HG03575 (cell line): Measurements from ENCODE around the gene LMTK2.

ENCODE experiments used
- ATAC-seq: cut with Tn5 transposase; IDR thresholded peaks from one replicate; pipeline ENCODE4 v1.9.1; 2021; ENCODE audit not compliant: unreplicated experiment, insufficient number of reproducible peaks, low FRiP score; ENCODE audit errors: extremely low read depth

LMTK2 gene

GRCh38 chr7:98106647-98107312 is at the start of gene LMTK2:
Gene LMTK2 (plus strand): TSS chr7:98106862. CDS start chr7:98107178, 316 bp downstream.
- peak; percentile 97 for ATAC-seq

GRCh38 chr7:98057157-98057556 is 49.5 kb upstream of the LMTK2 start:
- no peak for ATAC-seq

GRCh38 chr7:98058186-98058585 is 48.5 kb upstream of the LMTK2 start:
- ATAC-seq = no peak

GRCh38 chr7:98064233-98064632 is 42.4 kb upstream of the LMTK2 start:
- no peak for ATAC-seq

- no peak for ATAC-seq
Observed at GRCh38 chr7:98066208-98066607, 40.5 kb upstream of the LMTK2 start.

- ATAC-seq = no peak
Observed at GRCh38 chr7:98066934-98067507, 39.6 kb upstream of the LMTK2 start.

GRCh38 chr7:98073047-98073446 is 33.6 kb upstream of the LMTK2 start:
- no peak for ATAC-seq

- no peak for ATAC-seq
Observed at GRCh38 chr7:98075801-98076200, 30.9 kb upstream of the LMTK2 start.

- ATAC-seq = no peak
Observed at GRCh38 chr7:98077762-98078161, 28.9 kb upstream of the LMTK2 start.

GRCh38 chr7:98078197-98078870 is 28.3 kb upstream of the LMTK2 start:
- ATAC-seq = no peak

GRCh38 chr7:98079891-98080648 is 26.6 kb upstream of the LMTK2 start:
- no peak for ATAC-seq

GRCh38 chr7:98081319-98081718 is 25.3 kb upstream of the LMTK2 start:
- no peak for ATAC-seq

GRCh38 chr7:98084631-98085030 is 22.0 kb upstream of the LMTK2 start:
- ATAC-seq = no peak

- no peak for ATAC-seq
Observed at GRCh38 chr7:98085674-98086073, 21.0 kb upstream of the LMTK2 start.

GRCh38 chr7:98086281-98086718 is 20.4 kb upstream of the LMTK2 start:
- ATAC-seq = no peak

GRCh38 chr7:98088109-98088508 is 18.6 kb upstream of the LMTK2 start:
- ATAC-seq = no peak

GRCh38 chr7:98090116-98090515 is 16.5 kb upstream of the LMTK2 start:
- no peak for ATAC-seq

- ATAC-seq = no peak
Observed at GRCh38 chr7:98091061-98091460, 15.6 kb upstream of the LMTK2 start.

GRCh38 chr7:98091523-98091922 is 15.1 kb upstream of the LMTK2 start:
- ATAC-seq = no peak
